22Rv1 (cell line): Measurements from ENCODE around the gene KRTAP10-2.

Experiments used
- ZFX ChIP-seq: fragments of 450-650 bp; IDR thresholded peaks from 2 replicates; pipeline ENCODE4 v1.6.1; 2017; ENCODE audit warnings: antibody characterized with exemption, borderline replicate concordance
- TF ChIP-seq, protein P1 (sequence below): fragments of 450-650 bp; IDR thresholded peaks from 2 replicates; pipeline ENCODE4 v1.5.1; 2017; ENCODE audit warnings: mild to moderate bottlenecking

- TF ChIP-seq, protein P1, sequence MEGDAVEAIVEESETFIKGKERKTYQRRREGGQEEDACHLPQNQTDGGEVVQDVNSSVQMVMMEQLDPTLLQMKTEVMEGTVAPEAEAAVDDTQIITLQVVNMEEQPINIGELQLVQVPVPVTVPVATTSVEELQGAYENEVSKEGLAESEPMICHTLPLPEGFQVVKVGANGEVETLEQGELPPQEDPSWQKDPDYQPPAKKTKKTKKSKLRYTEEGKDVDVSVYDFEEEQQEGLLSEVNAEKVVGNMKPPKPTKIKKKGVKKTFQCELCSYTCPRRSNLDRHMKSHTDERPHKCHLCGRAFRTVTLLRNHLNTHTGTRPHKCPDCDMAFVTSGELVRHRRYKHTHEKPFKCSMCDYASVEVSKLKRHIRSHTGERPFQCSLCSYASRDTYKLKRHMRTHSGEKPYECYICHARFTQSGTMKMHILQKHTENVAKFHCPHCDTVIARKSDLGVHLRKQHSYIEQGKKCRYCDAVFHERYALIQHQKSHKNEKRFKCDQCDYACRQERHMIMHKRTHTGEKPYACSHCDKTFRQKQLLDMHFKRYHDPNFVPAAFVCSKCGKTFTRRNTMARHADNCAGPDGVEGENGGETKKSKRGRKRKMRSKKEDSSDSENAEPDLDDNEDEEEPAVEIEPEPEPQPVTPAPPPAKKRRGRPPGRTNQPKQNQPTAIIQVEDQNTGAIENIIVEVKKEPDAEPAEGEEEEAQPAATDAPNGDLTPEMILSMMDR, result no peak
- no peak for TF ChIP-seq ZFX
Observed at GRCh38 chr21:44516828-44517174, 34.5 kb downstream of the KRTAP10-2 start.
